MM.1S (cell line): ENCODE results near the gene EFCAB14.

ENCODE experiments used
- EZH2 ChIP-seq: fragments of 300-600 bp; sonication (generic); optimal IDR thresholded peaks from 2 replicates; pipeline ENCODE3; 2017; ENCODE audit warnings: low read depth, mild to moderate bottlenecking, antibody characterized with exemption, low read length, mixed read lengths
- EZH2phosphoT487 ChIP-seq: fragments of 300-600 bp; sonication (generic); IDR thresholded peaks from 2 replicates; pipeline ENCODE4 v1.6.1; 2018; ENCODE audit warnings: antibody characterized with exemption, low read length
- TF ChIP-seq, protein P1 (sequence below): fragments of 300-600 bp; sonication (generic); IDR thresholded peaks from 2 replicates; pipeline ENCODE4 v1.5.1; 2016; ENCODE audit warnings: antibody characterized with exemption, low read length, mixed read lengths

DNA sequence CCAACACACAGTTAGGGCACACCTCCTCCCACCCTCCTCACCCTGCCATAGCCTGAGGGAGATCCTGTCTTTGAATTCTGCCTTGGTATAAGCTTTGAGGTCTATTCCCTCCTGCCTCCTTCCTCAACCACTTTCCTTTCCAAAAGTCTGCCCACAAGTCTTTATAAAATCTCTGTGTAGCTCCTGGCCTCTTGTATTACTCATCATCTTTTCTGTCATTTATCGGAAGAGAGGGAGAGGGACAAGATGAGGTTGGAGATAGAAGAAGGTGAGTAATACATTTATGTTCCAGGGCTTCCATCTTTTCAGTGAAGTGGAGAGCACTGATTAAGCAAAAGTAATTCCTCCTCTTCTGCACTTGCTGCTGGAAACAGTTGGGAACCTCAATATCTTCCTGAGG is 30.5 kb upstream of the EFCAB14 start:
- TF ChIP-seq EZH2 = no peak
- TF ChIP-seq, protein P1, sequence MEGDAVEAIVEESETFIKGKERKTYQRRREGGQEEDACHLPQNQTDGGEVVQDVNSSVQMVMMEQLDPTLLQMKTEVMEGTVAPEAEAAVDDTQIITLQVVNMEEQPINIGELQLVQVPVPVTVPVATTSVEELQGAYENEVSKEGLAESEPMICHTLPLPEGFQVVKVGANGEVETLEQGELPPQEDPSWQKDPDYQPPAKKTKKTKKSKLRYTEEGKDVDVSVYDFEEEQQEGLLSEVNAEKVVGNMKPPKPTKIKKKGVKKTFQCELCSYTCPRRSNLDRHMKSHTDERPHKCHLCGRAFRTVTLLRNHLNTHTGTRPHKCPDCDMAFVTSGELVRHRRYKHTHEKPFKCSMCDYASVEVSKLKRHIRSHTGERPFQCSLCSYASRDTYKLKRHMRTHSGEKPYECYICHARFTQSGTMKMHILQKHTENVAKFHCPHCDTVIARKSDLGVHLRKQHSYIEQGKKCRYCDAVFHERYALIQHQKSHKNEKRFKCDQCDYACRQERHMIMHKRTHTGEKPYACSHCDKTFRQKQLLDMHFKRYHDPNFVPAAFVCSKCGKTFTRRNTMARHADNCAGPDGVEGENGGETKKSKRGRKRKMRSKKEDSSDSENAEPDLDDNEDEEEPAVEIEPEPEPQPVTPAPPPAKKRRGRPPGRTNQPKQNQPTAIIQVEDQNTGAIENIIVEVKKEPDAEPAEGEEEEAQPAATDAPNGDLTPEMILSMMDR = no peak
- no peak for TF ChIP-seq EZH2phosphoT487
